HG03103 (cell line): ENCODE measurements around the gene DEPDC5.
"Not testable (repeated sequence)": the region's sequence is repeated elsewhere in the genome, so short reads cannot be mapped to it uniquely, and the experiment has no call there.

Experiments
- ATAC-seq: cut with Tn5 transposase; IDR thresholded peaks from one replicate; pipeline ENCODE4 v1.9.1; 2021; ENCODE audit warnings: low read depth; ENCODE audit not compliant: unreplicated experiment

Gene DEPDC5

DNA sequence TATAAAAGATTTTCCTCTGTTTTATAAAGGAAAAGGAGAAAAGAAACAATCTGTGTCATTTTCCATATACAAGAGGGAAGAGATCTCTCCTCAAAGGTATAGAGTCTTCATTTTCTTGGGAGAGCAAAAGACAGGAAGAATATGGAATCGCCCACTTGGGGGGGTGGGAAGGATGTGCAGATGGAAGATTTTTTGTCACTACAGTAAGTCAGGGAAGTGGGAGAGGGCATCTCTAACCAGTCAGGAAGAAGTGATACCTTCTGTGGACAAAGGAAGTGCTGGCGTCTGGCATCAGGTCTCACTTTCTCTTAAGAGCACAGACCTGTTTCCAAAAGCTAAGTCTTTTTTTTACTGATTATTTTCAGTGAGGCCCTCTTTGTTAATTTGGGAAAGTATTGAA, 5.3 kb upstream of the DEPDC5 start:
- ATAC-seq: no peak

DNA sequence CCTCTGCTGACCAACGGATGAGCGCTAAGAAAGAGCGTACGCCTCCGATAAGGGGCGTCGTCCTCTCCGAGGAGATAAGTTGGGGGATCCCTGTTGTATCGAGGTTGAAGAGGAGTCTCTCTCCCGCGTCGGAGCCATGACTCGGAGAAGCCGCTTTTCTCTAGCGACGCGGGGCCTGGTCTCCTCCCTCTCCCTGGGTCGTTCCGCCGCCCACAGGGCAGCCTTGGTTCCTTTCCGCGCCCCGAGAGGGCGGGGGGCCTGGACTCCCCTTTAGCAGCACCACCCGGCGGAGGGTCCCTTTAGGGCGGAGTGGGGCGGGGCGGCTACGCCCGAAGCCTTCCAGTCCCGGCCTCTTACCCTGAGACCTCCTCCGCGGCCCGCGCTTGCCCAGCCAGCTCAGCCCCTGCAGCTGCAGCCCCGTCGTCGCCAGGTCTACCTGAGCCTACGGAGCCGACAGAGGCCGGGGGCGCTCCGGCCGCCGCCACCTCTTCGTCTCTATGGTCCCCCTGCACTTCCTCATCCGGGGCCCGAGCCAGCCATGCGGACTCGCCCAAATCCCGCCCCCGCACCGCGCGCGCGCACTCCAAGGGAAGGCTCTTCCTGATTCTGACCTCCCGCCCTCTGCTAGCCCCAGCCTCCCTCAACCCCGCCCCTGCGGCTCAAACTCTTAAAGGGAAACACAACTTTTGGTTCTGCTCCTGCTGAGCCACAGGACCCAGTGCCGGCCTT, 4.0 kb upstream of the DEPDC5 start, which contains the start of gene PRR14L:
TSS of gene PRR14L (minus strand) at position 497 of the 729 bp plus-strand sequence. CDS start 11,272 bp downstream, outside the sequence.
- ATAC-seq: peak; percentile 51

DNA sequence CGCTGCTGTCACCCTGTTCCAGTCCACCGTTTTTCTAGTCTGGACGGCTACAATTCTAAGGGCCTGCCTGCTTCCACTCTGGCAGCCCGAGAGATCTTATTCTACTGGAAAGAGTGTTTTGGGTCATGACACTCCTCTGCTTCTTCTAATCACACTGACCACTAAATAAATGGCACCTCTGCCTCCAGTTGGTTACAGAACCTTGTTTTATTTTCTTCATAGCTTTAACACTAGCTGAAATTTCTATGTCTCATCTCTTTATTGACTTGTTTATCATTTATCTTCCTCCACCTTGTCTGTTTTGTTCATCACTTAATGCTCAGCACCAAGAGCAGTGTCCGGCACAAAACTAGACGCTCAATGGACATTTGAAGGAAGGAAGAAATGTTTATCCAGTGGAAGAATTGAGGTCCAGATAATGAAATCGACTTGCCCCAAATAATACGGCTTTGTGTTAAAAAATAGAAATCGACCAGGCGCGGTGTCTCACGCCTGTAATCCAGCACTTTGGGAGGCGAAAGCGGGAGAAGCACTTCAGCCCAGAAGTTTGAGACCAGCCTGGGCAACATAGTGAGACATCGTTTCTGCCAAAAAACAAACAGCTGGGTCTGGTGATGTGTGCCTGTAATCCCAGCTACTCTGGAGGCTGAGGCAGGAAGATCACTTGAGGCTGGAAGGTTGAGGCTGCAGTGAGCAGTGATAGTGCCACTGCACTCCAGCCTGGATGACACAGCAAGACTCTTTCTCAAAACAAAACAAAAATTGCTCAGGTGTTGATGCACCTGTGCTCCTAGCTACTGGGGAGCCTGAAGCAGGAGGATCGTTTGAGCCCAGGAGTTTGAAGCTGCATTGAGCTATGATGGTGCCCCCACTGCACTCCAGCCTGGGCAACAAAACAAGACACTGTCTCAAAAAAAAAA, 3.2 kb upstream of the DEPDC5 start:
- no peak for ATAC-seq

DNA sequence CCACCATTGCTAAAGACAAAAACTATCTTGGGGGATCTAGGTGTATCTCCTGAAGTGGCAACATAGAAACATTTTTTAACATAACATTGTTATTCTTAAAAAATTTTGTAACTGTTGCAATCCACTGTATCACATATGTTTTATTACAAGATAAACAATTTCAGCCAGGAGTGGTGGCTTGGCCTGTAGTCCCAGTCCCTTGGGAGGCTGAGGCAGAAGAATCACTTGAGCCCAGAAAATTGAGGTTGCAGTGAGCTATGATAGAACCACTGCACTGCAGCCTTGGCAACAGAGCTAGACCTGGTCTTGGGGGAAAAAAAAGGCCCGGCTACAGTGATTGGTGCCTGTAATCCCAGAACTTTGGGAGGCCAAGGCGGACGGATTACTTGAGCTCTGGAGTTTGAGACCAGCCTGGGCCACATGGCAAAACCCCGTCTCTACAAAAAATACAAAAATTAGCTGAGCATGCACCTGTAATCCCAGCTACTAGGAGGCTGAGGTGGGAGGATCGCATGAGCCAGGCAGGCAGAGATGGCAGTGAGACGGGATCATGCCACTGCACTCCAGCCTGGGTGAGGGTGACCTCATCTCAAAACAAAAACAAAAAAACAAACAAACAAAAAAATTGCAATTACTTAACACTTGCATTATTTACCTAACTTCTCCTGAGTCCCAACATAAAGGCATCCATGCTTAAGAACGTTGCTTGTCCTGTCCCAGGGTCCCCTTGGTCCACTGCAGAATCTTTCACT, 1.5 kb upstream of the DEPDC5 start:
- no peak for ATAC-seq

DNA sequence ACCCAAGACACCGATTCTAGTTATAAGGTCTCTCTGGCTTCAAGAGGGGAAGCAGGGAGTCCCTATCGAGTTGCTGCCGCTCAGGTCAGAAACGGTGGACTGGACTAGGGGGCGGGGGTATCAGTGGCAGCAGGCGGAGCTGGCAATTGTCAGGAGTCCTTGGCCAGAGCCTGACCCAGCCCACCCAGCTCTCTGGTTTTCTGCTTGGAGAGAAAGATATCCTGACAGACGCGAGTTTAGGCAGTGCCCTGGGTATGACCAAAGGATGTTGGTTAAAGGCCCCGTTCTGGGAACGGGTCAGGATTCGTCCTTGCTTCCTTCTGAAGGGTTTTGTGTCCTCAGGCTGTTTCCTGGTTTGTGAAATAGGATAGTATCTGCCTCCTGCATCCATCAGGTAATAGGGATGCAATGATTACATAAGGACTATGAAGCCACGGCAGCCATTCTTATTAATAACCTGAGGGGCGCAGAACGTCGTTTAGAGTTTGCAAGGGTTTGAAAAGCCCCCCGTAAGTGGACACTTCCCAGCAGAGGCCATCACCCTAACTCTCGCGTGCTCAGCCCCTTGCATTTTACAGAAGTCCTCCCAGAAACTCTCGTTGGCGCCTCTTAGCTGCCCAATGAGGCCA, 700 bp upstream of the DEPDC5 start:
- ATAC-seq: peak; percentile 12

DNA sequence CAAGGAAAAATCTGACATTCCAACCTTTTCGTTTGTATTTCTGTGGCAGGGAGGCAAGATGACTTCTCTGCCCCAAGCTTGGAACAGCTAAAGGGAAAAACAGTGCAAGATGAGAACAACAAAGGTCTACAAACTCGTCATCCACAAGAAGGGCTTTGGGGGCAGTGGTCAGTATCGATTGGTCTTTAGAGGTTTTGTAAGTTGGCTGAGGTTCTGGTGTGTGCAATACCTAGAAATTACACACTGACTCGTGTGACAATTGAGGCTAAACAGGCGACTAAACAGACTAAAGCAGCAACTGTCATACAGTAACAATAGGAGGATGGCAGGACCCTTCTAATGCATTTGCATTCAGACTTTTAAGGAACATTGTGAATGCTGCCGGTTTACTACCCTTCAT, 994 bp downstream of the DEPDC5 start:
- ATAC-seq: no peak

DNA sequence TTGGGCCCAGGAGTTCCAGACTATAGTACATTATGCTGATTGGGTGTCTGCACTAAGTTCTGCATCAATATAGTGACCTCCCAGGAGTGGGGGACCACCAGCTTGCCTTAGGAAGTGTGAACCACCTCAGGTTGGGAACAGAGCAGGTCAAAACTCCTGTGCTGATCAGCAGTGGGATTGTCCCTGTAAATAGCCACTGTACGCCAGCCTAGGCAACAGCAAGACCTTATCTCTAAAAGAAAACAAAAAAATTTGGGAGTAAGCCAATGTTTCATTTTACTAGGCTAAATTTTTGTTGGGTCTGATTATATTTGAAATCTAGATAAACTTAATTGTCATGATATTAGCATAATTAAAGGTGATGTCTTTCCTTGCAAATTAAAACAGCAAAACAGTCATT, 3.4 kb downstream of the DEPDC5 start:
- no peak for ATAC-seq

DNA sequence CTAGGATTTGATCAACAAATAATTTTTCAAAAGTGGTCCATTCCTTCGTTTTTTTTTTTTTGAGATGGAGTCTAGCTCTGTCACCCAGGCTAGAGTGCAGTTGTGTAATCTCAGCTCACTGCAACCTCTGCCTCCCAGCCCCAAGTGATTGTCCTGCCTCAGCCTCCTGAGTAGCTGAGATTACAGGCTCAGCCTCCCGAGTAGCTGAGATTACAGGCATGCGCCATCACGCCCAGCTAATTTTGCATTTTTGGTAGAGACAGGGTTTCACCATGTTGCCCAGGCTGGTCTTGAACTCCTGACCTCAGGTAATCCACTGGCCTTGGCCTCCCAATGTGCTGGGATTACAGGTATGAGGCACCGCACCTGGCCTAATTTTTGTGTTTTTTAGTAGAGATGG, 5.0 kb downstream of the DEPDC5 start:
- ATAC-seq: not testable (repeated sequence)

DNA sequence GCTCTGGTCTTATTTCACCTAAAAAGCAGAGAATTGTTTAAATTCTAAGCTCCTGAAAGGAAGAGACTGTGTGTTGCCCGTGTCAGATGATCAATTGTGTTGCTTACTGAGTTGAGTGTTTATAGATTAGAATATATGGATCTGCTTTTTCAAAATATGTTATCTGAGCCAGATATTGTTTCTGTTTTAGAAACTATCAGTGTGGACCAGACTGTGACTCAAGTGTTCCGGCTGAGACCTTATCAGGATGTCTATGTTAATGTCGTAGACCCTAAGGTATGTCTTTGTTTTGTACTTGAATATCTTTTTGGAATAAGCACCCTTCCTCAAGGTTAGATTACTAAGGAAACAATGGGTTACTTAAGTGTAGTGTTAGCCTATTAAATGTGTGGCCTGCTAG, 11.0 kb downstream of the DEPDC5 start:
- no peak for ATAC-seq

DNA sequence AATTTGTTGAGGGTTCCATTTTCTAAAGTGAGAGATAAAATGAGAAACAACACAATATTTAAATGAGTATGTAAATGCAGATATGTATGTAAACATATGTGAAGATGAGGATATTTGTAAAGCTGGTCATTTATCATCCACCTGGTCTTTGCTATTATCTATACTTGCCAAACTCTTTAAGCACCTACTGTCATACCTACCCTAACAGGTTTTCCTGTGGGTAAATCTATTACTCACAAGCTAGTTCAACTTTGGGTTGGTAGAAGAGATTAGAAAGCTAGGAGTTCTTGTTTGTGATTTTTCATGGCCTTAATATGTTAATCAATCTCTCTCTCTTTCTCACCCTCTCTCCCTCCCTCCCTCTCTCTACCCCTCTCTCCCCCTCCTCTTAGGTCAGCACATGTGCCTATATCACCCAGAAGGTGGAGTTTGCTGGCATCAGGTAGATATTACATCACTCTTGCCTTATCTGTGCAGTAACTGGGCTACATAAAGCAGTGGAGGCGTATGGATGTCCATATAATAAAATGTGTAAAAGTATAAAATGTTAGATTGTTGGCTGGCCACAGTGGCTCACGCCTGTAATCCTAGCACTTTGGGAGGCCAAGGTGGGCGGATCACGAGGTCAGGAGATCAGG, 14.7 kb downstream of the DEPDC5 start:
- no peak for ATAC-seq

DNA sequence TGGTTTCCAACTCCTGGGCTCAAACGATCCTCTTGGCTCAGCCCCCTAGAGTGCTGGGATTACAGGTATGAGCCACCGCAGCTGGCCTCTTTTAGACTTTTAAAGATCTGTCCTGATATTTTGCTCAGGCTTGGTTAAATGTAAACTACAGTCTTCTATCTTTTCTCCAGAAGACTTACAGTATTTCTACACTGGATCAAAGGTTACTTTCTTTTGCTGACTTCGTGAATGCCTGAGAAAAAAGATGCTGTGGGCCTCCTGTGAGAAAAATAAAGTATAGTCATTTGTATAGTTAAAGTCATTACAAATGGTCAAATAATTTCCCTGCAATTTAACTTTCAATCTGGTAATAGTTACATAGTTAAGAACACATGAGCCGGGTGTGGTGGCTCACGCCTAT, 19.6 kb downstream of the DEPDC5 start:
- ATAC-seq: no peak

DNA sequence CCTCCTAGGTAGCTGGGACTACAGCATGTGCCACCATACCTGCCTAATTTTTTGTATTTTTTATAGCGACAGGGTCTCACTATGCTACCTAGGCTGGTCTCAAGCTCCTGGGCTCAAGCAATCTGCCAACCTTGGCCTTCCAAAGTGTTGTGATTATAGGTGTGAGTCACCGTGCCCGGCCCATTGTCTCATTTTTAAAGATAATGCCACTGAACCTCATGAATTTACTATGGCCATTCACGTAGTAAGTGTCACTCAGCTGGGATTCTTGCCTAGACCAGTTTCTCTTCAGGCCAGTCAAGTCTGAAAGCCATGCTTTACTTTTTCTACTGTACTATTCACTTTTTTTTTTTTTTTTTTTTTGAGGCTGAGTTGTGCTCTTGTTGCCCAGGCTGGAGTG, 22.4 kb downstream of the DEPDC5 start:
- ATAC-seq: no peak

DNA sequence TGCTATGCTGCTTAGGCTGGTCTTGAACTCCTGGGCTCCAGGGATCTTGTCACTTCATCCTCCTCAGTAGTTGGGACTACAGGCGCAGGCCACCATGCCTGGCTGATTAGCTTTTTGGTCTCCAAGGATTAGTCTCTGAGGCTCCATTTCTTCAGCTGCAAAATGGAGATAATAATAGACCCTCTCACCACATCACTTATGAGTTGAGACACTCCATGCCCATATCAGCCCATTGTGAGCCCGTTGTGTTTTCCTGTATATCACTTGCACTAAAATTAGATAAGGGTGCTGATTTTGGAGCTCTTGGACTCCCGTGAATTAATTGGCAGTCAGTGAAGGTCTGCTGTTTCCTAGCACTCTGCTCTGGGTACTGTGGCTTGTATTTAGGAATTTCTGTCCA, 36.0 kb downstream of the DEPDC5 start:
- ATAC-seq: no peak

DNA sequence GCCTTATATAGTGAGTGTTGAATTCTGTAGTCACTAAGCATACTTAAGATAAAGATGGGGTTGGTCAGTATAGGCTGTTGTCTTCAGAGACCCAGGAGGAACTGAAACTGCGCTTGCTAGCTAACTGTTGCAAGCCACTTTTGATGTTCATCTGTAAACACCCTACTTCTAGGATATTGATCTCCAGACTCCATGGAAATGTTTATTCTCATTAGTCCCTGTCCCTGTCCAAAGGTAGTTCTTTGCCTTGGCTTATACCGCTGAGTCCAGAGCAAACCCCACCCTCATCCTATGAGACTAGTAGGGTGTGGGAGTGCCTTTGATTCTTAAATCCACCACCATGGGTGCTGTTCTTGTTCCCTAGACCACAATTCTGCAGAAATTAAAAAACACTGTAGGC, 36.4 kb downstream of the DEPDC5 start:
- no peak for ATAC-seq

DNA sequence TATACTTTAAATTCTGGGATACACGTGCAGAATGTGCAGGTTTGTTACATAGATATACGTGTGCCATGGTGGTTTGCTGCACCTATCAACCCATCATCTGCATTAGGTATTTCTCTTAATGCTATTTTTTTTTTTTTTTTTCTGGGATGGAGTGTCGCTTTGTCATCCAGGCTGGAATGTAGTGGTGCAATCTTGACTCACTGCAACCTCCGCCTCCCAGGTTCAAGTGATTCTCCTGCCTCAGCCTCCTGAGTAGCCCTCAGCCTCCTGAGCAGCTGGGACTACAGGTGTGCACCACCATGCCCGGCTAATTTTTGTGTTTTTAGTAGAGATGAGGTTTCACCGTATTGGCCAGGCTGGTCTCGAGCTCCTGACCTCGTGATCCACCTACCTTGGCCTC, 45.5 kb downstream of the DEPDC5 start:
- not testable (repeated sequence) for ATAC-seq

DNA sequence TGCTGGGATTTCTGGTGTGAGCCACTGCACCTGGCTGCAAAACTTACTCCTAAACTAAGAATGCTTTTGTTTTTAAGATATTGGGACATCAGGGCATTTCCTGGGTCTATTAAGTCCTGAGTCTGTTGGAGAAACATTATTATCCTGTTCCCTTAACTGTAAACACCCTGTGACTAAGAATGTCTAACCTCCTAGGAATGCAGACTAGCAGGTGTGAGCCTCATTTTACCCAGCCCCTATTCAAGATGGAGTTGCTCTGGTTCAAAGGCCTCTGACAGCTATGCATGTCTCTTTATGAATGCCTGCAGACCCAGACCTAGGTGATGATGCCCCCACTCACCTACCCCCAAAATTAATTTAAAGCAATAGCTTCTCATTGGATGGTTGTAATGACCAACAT, 46.2 kb downstream of the DEPDC5 start:
- no peak for ATAC-seq

DNA sequence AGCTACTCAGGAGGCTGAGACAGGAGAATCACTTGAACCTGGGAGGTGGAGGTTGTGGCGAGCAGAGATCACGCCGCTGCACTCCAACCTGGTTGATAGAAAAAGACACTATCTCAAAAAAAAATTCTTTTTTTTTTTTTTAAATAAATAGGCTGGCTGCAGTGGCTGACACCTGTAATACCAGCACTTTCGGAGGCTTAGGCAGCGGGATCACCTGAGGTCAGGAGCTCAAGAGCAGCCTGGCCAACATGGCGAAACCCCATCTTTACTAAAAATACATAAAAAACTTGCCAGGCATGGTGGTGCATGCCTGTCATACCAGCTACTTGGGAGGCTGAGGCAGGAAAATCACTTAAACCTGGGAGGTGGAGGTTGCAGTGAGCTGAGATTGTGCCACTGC, 47.0 kb downstream of the DEPDC5 start:
- not testable (repeated sequence) for ATAC-seq

DNA sequence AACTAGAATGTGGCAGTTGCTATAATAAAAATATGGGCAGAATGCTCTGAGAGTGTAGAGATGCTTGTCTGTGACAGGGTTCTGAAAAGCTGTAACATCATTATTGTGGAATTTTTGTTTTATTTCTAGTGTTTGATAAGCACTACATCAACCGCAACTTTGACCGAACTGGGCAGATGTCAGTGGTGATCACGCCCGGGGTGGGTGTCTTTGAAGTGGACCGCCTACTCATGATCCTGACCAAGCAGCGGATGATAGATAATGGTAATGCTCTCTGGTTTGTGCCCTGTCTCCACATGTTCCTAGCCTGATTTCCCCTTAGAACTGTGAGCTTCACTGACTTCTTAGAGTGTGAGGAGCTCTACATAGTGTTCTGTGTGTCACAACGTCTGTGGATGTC, 48.8 kb downstream of the DEPDC5 start:
- no peak for ATAC-seq

DNA sequence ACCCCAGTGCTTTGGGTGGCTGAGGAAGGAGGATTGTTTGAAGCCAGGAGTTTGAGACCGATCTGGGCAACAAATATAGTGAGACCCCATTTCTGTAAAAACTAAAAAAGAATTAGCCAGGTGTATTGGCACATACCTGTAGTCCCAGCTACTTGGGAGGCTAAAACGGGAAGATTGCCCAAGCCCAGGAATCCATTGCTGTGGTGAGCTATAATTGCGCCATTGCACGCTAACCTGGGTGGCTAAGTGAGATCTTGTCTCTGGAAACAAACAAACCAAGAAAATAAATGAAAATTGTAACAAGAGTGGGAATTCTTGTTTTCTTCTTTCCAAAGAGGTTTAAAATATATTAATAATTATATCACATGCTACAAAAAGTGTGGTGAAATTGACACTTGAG, 52.9 kb downstream of the DEPDC5 start:
- no peak for ATAC-seq

DNA sequence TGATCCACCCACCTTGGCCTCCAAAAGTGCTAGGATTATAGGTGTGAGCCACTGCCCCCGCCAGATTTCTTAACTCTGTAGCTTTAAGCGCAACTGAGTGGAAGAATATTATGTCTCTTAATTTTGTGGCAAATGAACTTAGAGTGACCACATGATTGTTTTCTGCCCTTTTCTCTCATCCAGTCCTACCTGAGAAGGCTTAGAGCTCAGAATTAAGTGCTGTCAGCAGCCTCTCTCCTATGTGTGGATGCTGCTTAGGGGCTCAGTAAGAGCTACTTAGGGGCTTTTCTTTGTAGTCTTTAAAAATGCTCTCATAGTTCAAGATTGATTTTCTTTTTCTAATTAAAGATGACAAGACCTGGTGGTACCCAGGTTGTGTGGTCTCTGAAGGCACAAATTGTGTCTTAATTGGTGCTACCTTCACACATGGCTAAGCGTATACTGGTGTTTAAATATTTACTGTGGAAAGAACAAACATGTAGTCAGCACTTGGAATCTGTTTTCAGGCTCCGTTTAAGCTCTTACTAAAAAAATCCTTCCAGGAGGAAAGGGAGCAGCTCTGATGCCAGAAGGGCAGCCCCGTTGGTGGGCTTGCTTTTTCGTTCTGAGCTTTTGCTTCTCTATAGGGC, 59.3 kb downstream of the DEPDC5 start:
- ATAC-seq: no peak
